ENCODE data around the gene ATF5. TPM values are rescaled to one million over a fixed set of nuclear protein-coding genes. Genes with fewer than 3 reads are reported as not detected.

Gene ATF5
- total RNA-seq, 4 donors from 2014 or later: 5.0 to 10.0 (median 6.8) TPM

GRCh38 chr19:49929611-49930482 is 842 bp downstream of the ATF5 start:
- TF ChIP-seq CTCF (IDR thresholded peaks at IDR 0.05) (no peak), POLR2A (IDR thresholded peaks at IDR 0.05) (no peak)
- peak overlapping the region; percentile 97 for H3K4me3 ChIP-seq (ENCODE audit: low read depth, poor library complexity, severe bottlenecking)
- intact Hi-C loops (cut with DNase I; ENCODE audit: low total_unique reads): no loop called here
- WGBS, 2 donors: 2% methylated on average over 42 to 43 of the region's 43 CpGs
- DNase-seq (ENCODE audit: low spot score in 2 of 2): peak; percentile 89 to 97

- H3K4me3 ChIP-seq (ENCODE audit: low read depth, poor library complexity, severe bottlenecking): no peak overlapping the region
- intact Hi-C loops (cut with DNase I; ENCODE audit: low total_unique reads): no loop called here
- no peak for DNase-seq (ENCODE audit: low spot score in 2 of 2)
- 52 to 53% methylated on average over 14 to 15 of the region's 15 CpGs for WGBS, 2 donors
- TF ChIP-seq POLR2A (IDR thresholded peaks at IDR 0.05): no peak
- no peak for TF ChIP-seq CTCF (IDR thresholded peaks at IDR 0.05)
Measured at GRCh38 chr19:49930483-49931011, 1.5 kb downstream of the ATF5 start.

- 93 to 94% methylated on average over 7 of the region's 7 CpGs for WGBS, 2 donors
- no peak overlapping the region for H3K4me3 ChIP-seq (ENCODE audit: low read depth, poor library complexity, severe bottlenecking)
- DNase-seq (ENCODE audit: low spot score in 2 of 2): no peak
- TF ChIP-seq POLR2A (IDR thresholded peaks at IDR 0.05): no peak
- intact Hi-C loops (cut with DNase I; ENCODE audit: low total_unique reads): no loop called here
Measured at GRCh38 chr19:49931293-49932040, 2.5 kb downstream of the ATF5 start.

- no peak overlapping the region for H3K4me3 ChIP-seq (ENCODE audit: low read depth, poor library complexity, severe bottlenecking)
- 96 to 97% methylated on average over 5 of the region's 5 CpGs for WGBS, 2 donors
- intact Hi-C loops (cut with DNase I; ENCODE audit: low total_unique reads): no loop called here
- TF ChIP-seq POLR2A (IDR thresholded peaks at IDR 0.05): no peak
- no peak for TF ChIP-seq CTCF (IDR thresholded peaks at IDR 0.05)
- DNase-seq (ENCODE audit: low spot score in 2 of 2): no peak
Measured at GRCh38 chr19:49932041-49932451, 3.0 kb downstream of the ATF5 start.

GRCh38 chr19:49932731-49933131 is 3.7 kb downstream of the ATF5 start:
- intact Hi-C loops (cut with DNase I; ENCODE audit: low total_unique reads): no loop called here
- no peak for TF ChIP-seq CTCF (IDR thresholded peaks at IDR 0.05)
- TF ChIP-seq POLR2A (IDR thresholded peaks at IDR 0.05): no peak
- H3K4me3 ChIP-seq (ENCODE audit: low read depth, poor library complexity, severe bottlenecking): no peak overlapping the region
- no peak for DNase-seq (ENCODE audit: low spot score in 2 of 2)
- WGBS, 2 donors: 90 to 92% methylated on average over 23 of the region's 25 CpGs

GRCh38 chr19:49933643-49934042 is 4.6 kb downstream of the ATF5 start:
- TF ChIP-seq POLR2A (IDR thresholded peaks at IDR 0.05) (no peak), CTCF (IDR thresholded peaks at IDR 0.05) (no peak)
- no peak for DNase-seq (ENCODE audit: low spot score in 2 of 2)
- no peak overlapping the region for H3K4me3 ChIP-seq (ENCODE audit: low read depth, poor library complexity, severe bottlenecking)
- intact Hi-C loops (cut with DNase I; ENCODE audit: low total_unique reads): no loop called here
- 90 to 97% methylated on average over 8 of the region's 8 CpGs for WGBS, 2 donors
